GM23338 (cell line): ENCODE data around the gene EFEMP1. TPM values are rescaled to one million over a fixed set of nuclear protein-coding genes. Genes with fewer than 3 reads are reported as not detected.

Experiments
- ATAC-seq: fragments of 200-7000 bp; cut with Tn5 transposase; 3 replicates; pipeline ENCODE4 v1.9.1; 2020
- DNase-seq: peaks from one replicate; pipeline ENCODE4 v3.0.0-alpha.2; 2015; ENCODE audit warnings: low spot score
- H2AFZ ChIP-seq: fragments of 200-600 bp; sonication (generic); 2 replicates; pipeline ENCODE4 v1.8.0; 2016; ENCODE audit warnings: antibody characterized with exemption, mild to moderate bottlenecking, moderate library complexity
- H3F3A ChIP-seq: fragments of 200-600 bp; sonication (generic); replicated peaks from 2 replicates; pipeline ENCODE4 v1.8.0; 2017; ENCODE audit warnings: antibody characterized with exemption, mixed run types, low read depth
- H3K27ac ChIP-seq: fragments of 200-600 bp; sonication (generic); 2 replicates; pipeline ENCODE4 v1.6.1; 2016; ENCODE audit warnings: low read depth
- H3K27me3 ChIP-seq: fragments of 200-600 bp; sonication (generic); 2 replicates; pipeline ENCODE4 v1.8.0; 2016; ENCODE audit warnings: mild to moderate bottlenecking, mixed run types, moderate library complexity; ENCODE audit not compliant: insufficient read depth
- H3K36me3 ChIP-seq: fragments of 200-600 bp; sonication (generic); 2 replicates; pipeline ENCODE4 v1.8.0; 2016; ENCODE audit warnings: mild to moderate bottlenecking; ENCODE audit not compliant: insufficient read depth
- H3K4me1 ChIP-seq: fragments of 200-600 bp; sonication (generic); 2 replicates; pipeline ENCODE4 v1.8.0; 2016; ENCODE audit warnings: mild to moderate bottlenecking, moderate library complexity; ENCODE audit not compliant: insufficient read depth
- H3K4me2 ChIP-seq: fragments of 200-600 bp; sonication (generic); 2 replicates; pipeline ENCODE4 v1.7.1; 2017; ENCODE audit warnings: mixed run types
- H3K4me3 ChIP-seq: fragments of 200-600 bp; sonication (generic); 2 replicates; pipeline ENCODE4 v1.6.1; 2016; ENCODE audit warnings: mixed run types
- H3K79me2 ChIP-seq: fragments of 200-600 bp; sonication (generic); replicated peaks from 2 replicates; pipeline ENCODE4 v1.8.0; 2017; ENCODE audit warnings: mild to moderate bottlenecking; ENCODE audit not compliant: insufficient read depth
- H3K9me2 ChIP-seq: fragments of 200-600 bp; sonication (generic); 2 replicates; pipeline ENCODE4 v1.8.0; 2017; ENCODE audit not compliant: insufficient read depth
- H4K20me1 ChIP-seq: fragments of 200-600 bp; sonication (generic); replicated peaks from 2 replicates; pipeline ENCODE4 v1.8.0; 2017; ENCODE audit warnings: mild to moderate bottlenecking; ENCODE audit not compliant: insufficient read depth
- H3K27ac Mint-ChIP-seq: 2 replicates; pipeline ENCODE4 v1.8.0; 2020; ENCODE audit warnings: inconsistent platforms, mild to moderate bottlenecking, moderate library complexity, mixed read lengths
- H3K27me3 Mint-ChIP-seq: 3 replicates; pipeline ENCODE4 v1.8.0; 2022; ENCODE audit warnings: low read depth, mild to moderate bottlenecking, moderate library complexity, mixed read lengths, inconsistent platforms; ENCODE audit not compliant: insufficient read depth, poor library complexity
- H3K36me3 Mint-ChIP-seq: 3 replicates; pipeline ENCODE4 v1.8.0; 2021; ENCODE audit warnings: low read depth, mild to moderate bottlenecking, inconsistent platforms, moderate library complexity, mixed read lengths
- H3K4me1 Mint-ChIP-seq: 3 replicates; pipeline ENCODE4 v1.8.0; 2020; ENCODE audit warnings: mild to moderate bottlenecking, inconsistent platforms, mixed read lengths
- H3K4me3 Mint-ChIP-seq: 3 replicates; pipeline ENCODE4 v1.8.0; 2021; ENCODE audit warnings: moderate library complexity, mild to moderate bottlenecking, inconsistent platforms, mixed read lengths
- H3K9me3 Mint-ChIP-seq: 3 replicates; pipeline ENCODE4 v1.8.0; 2020; ENCODE audit warnings: moderate library complexity, mild to moderate bottlenecking, inconsistent platforms, mixed read lengths
- CREB1 ChIP-seq: fragments of 250-450 bp; sonication (Bioruptor Pico); IDR thresholded peaks from 2 replicates; pipeline ENCODE4 v1.5.0; 2020; ENCODE audit warnings: low read depth, mild to moderate bottlenecking, moderate library complexity
- CTCF ChIP-seq, 2 experiments: fragments of 200-600 bp in 1 of 2; sonication (generic) in 1 of 2; conservative IDR thresholded peaks; 2 replicates each; pipeline versions ENCODE4 v1.5.1 to v1.6.1; 2016 to 2017; ENCODE audit warnings: antibody characterized with exemption in 2 of 2, low read depth in 2 of 2, mild to moderate bottlenecking in 2 of 2, moderate library complexity in 1 of 2
- ETS1 ChIP-seq: IDR thresholded peaks from 2 replicates; pipeline ENCODE4 v1.6.1; 2016; ENCODE audit warnings: antibody characterized with exemption
- EZH2 ChIP-seq: fragments of 200-600 bp; sonication (generic); IDR thresholded peaks from one replicate; pipeline ENCODE4 v1.8.0; 2017; ENCODE audit warnings: antibody characterized with exemption, mild to moderate bottlenecking, low read depth; ENCODE audit not compliant: unreplicated experiment
- EZH2phosphoT487 ChIP-seq: fragments of 200-600 bp; sonication (generic); IDR thresholded peaks from one replicate; pipeline ENCODE4 v1.8.1; 2018; ENCODE audit warnings: antibody characterized with exemption; ENCODE audit not compliant: unreplicated experiment
- JUNB ChIP-seq: IDR thresholded peaks from one replicate; pipeline ENCODE4 v1.6.1; 2016; ENCODE audit warnings: antibody characterized with exemption; ENCODE audit not compliant: unreplicated experiment
- NANOG ChIP-seq: IDR thresholded peaks from 2 replicates; pipeline ENCODE4 v1.6.1; 2016; ENCODE audit warnings: antibody characterized with exemption, borderline replicate concordance
- POLR2AphosphoS5 ChIP-seq: IDR thresholded peaks from 2 replicates; pipeline ENCODE4 v1.6.1; 2016; ENCODE audit warnings: antibody characterized with exemption, low read depth
- REST ChIP-seq: IDR thresholded peaks from one replicate; pipeline ENCODE4 v1.6.1; 2018; ENCODE audit warnings: antibody characterized with exemption; ENCODE audit not compliant: unreplicated experiment
- STAT1 ChIP-seq: IDR thresholded peaks from one replicate; pipeline ENCODE4 v1.6.1; 2016; ENCODE audit warnings: antibody characterized with exemption; ENCODE audit not compliant: unreplicated experiment
- ZNF331 ChIP-seq: fragments of 250-450 bp; sonication (Bioruptor Pico); IDR thresholded peaks from 2 replicates; pipeline ENCODE4 v1.5.0; 2020; ENCODE audit warnings: low read depth, mild to moderate bottlenecking, moderate library complexity
- polyA plus RNA-seq: library from polyadenylated mRNA; unstranded; fragments of >200 nt; fragmentation: Nextera tagmentation; extraction: Ambion mirVana; gene quantifications from 2 replicates; pipeline ENCODE4 v1.2.1, GENCODE V29; 2016
- total RNA-seq: library from RNA; depleted of rRNA; stranded (reverse); fragments of >200 nt; shearing (Covaris generic); gene quantifications from 2 replicates; pipeline ENCODE4 v1.2.3, GENCODE V29; 2014

The EFEMP1 gene
- total and polyA plus RNA-seq, 2 experiments from 2014 or later = 12.6 to 22.5 TPM

- H3K4me1 Mint-ChIP-seq = peaks cover 14% of the 10 kb centered on the region
- H3K36me3 Mint-ChIP-seq = no peaks in the 10 kb centered on the region; the same call in 1 of the 3 replicates
- H3K4me2 ChIP-seq = peak overlapping the region; percentile 26
- peak overlapping the region; percentile 13; the same call in 1 of the 3 replicates for H3K4me3 Mint-ChIP-seq
- H3K27ac ChIP-seq = no peak overlapping the region
- H4K20me1 ChIP-seq = no peaks in the 10 kb centered on the region
- H3F3A ChIP-seq = no peaks in the 10 kb centered on the region
- H3K27me3 Mint-ChIP-seq = no peaks in the 10 kb centered on the region
- no peak overlapping the region for H2AFZ ChIP-seq
- peaks cover 2% of the 10 kb centered on the region; the same call in 1 of the 3 replicates for H3K9me3 Mint-ChIP-seq
- TF ChIP-seq EZH2 = no peak
- no peak for TF ChIP-seq POLR2AphosphoS5
- TF ChIP-seq NANOG = 0 out of 2 replicates have a peak, but pooled peaks have one; percentile 11
- H3K27ac Mint-ChIP-seq = no peak overlapping the region
- DNase-seq (peak; percentile 73), ATAC-seq (peak; percentile 74)
- peaks cover 19% of the 10 kb centered on the region for H3K4me1 ChIP-seq
- no peak overlapping the region for H3K4me3 ChIP-seq
- H3K9me2 ChIP-seq = no peaks in the 10 kb centered on the region
- H3K36me3 ChIP-seq = no peaks in the 10 kb centered on the region
- H3K79me2 ChIP-seq = no peaks in the 10 kb centered on the region
- H3K27me3 ChIP-seq = no peaks in the 10 kb centered on the region
Observed at GRCh38 chr2:55839182-55839819, 84.3 kb downstream of the EFEMP1 start.

GRCh38 chr2:55838653-55839052 lies 84.9 kb downstream of the EFEMP1 start:
- DNase-seq (no peak), ATAC-seq (no peak)
- Histone ChIP-seq H3K27me3 (no peaks in the 10 kb centered on the region), H3K27ac (no peak overlapping the region), H3K36me3 (no peaks in the 10 kb centered on the region), H3K79me2 (no peaks in the 10 kb centered on the region), H3K4me2 (peak overlapping the region; percentile 26; the same call in 1 of the 2 replicates), H3K4me3 (no peak overlapping the region), H3F3A (no peaks in the 10 kb centered on the region), H3K4me1 (peaks cover 19% of the 10 kb centered on the region), H4K20me1 (no peaks in the 10 kb centered on the region), H2AFZ (no peak overlapping the region), H3K9me2 (no peaks in the 10 kb centered on the region)
- no peaks in the 10 kb centered on the region for H3K27me3 Mint-ChIP-seq
- no peak overlapping the region for H3K27ac Mint-ChIP-seq
- H3K9me3 Mint-ChIP-seq = peaks cover 2% of the 10 kb centered on the region; the same call in 1 of the 3 replicates
- peaks cover 14% of the 10 kb centered on the region for H3K4me1 Mint-ChIP-seq
- no peaks in the 10 kb centered on the region; the same call in 1 of the 3 replicates for H3K36me3 Mint-ChIP-seq
- H3K4me3 Mint-ChIP-seq = no peak overlapping the region
- TF ChIP-seq ZNF331 (no peak), CREB1 (CRISPR knock-in tag) (no peak), STAT1 (no peak), EZH2 (no peak), EZH2phosphoT487 (no peak), ETS1 (no peak), CTCF (conservative IDR thresholded peaks at IDR 0.05; ENCODE audit: low read depth in 2 of 2) (no peak), REST (no peak), JUNB (no peak), NANOG (no peak)
